Stomach (tissue), 4 donors: ENCODE results near the gene ZNF782.

ENCODE experiments used
- CTCF ChIP-seq, 7 experiments: fragments of 450-650 bp in 4 of 7; fragments of 200-600 bp in 3 of 7; sonication (generic) in 3 of 7; IDR thresholded peaks; one replicate each; pipeline ENCODE4 v1.5.1; 2016 to 2019; ENCODE audit warnings: antibody characterized with exemption in 7 of 7, control low read depth in 2 of 7, mild to moderate bottlenecking in 1 of 7
- POLR2A ChIP-seq, 4 donors: fragments of 450-650 bp; IDR thresholded peaks; one replicate each; pipeline ENCODE4 v1.6.1; 2016; ENCODE audit warnings: antibody characterized with exemption in 4 of 4, control low read depth in 2 of 4, mild to moderate bottlenecking in 1 of 4, moderate library complexity in 1 of 4

- TF ChIP-seq CTCF (IDR thresholded peaks at IDR 0.05): no peak
- no peak for TF ChIP-seq POLR2A (IDR thresholded peaks at IDR 0.05)
Observed at GRCh38 chr9:96874947-96875460, 20.7 kb upstream of the ZNF782 start.
